ENCODE measurements around the gene TMPRSS15. TPM values are rescaled to one million over a fixed set of nuclear protein-coding genes. Genes with fewer than 3 reads are reported as not detected.

The TMPRSS15 gene
- total RNA-seq, 1 experiment from 2014 or later, result not detected

GRCh38 chr21:18251065-18251464 lies 152.5 kb downstream of the TMPRSS15 start:
- Histone ChIP-seq H3K36me3 (no peaks in the 10 kb centered on the region), H3K27ac (no peak overlapping the region), H3K9me3 (replicated peaks) (no peaks in the 10 kb centered on the region), H3K4me3 (no peak overlapping the region), H3K27me3 (replicated peaks) (no peaks in the 10 kb centered on the region), H3K4me1 (replicated peaks) (no peaks in the 10 kb centered on the region)
- DNase-seq (ENCODE audit: low read depth in 1 of 2, low spot score in 2 of 2), result no peak

GRCh38 chr21:18249672-18250071 lies 153.9 kb downstream of the TMPRSS15 start:
- Histone ChIP-seq H3K27ac (no peak overlapping the region), H3K4me3 (no peak overlapping the region), H3K27me3 (replicated peaks) (no peaks in the 10 kb centered on the region), H3K4me1 (replicated peaks) (no peaks in the 10 kb centered on the region), H3K9me3 (replicated peaks) (no peaks in the 10 kb centered on the region), H3K36me3 (no peaks in the 10 kb centered on the region)
- DNase-seq (ENCODE audit: low read depth in 1 of 2, low spot score in 2 of 2), result no peak

GRCh38 chr21:18248171-18248570 lies 155.4 kb downstream of the TMPRSS15 start:
- no peaks in the 10 kb centered on the region for H3K27me3 ChIP-seq (replicated peaks)

GRCh38 chr21:18245464-18245967 lies 158.1 kb downstream of the TMPRSS15 start:
- H3K27ac ChIP-seq, result no peak overlapping the region
- H3K9me3 ChIP-seq (replicated peaks), result no peaks in the 10 kb centered on the region
- no peak overlapping the region for H3K4me3 ChIP-seq
- no peaks in the 10 kb centered on the region for H3K36me3 ChIP-seq
- H3K27me3 ChIP-seq (replicated peaks), result no peaks in the 10 kb centered on the region
- H3K4me1 ChIP-seq (replicated peaks), result no peaks in the 10 kb centered on the region
- no peak for DNase-seq (ENCODE audit: low read depth in 1 of 2, low spot score in 2 of 2)

More at GRCh38 chr21:18248171-18248570, 155.4 kb downstream of the TMPRSS15 start:
- no peak for DNase-seq (ENCODE audit: low read depth in 1 of 2, low spot score in 2 of 2)
- no peak overlapping the region for H3K4me3 ChIP-seq
- no peaks in the 10 kb centered on the region for H3K9me3 ChIP-seq (replicated peaks)
- H3K4me1 ChIP-seq (replicated peaks), result no peaks in the 10 kb centered on the region
- H3K36me3 ChIP-seq, result no peaks in the 10 kb centered on the region
- no peak overlapping the region for H3K27ac ChIP-seq

GRCh38 chr21:18244671-18245463 lies 158.7 kb downstream of the TMPRSS15 start, which contains the start of gene CHODL:
CHODL (plus strand) TSS chr21:18244833; CDS start chr21:18245224, 391 bp downstream.
- H3K27me3 ChIP-seq (replicated peaks), result no peaks in the 10 kb centered on the region
- no peaks in the 10 kb centered on the region for H3K4me1 ChIP-seq (replicated peaks)
- no peak for DNase-seq (ENCODE audit: low read depth in 1 of 2, low spot score in 2 of 2)
- no peaks in the 10 kb centered on the region for H3K9me3 ChIP-seq (replicated peaks)
- no peaks in the 10 kb centered on the region for H3K36me3 ChIP-seq
- no peak within 1 kb of the TSS for H3K27ac ChIP-seq
- H3K4me3 ChIP-seq, result no peak within 1 kb of the TSS

GRCh38 chr21:18235545-18235944 lies 168.0 kb downstream of the TMPRSS15 start:
- H3K4me3 ChIP-seq, result no peak overlapping the region
- H3K27ac ChIP-seq, result no peak overlapping the region
- H3K36me3 ChIP-seq, result no peaks in the 10 kb centered on the region
- no peaks in the 10 kb centered on the region for H3K9me3 ChIP-seq (replicated peaks)
- H3K27me3 ChIP-seq (replicated peaks), result no peaks in the 10 kb centered on the region
- no peak for DNase-seq (ENCODE audit: low read depth in 1 of 2, low spot score in 2 of 2)
- no peaks in the 10 kb centered on the region for H3K4me1 ChIP-seq (replicated peaks)

- no peaks in the 10 kb centered on the region for H3K36me3 ChIP-seq
- no peak overlapping the region for H3K4me3 ChIP-seq
- H3K9me3 ChIP-seq (replicated peaks), result no peaks in the 10 kb centered on the region
- no peaks in the 10 kb centered on the region for H3K27me3 ChIP-seq (replicated peaks)
- no peak overlapping the region for H3K27ac ChIP-seq
- no peaks in the 10 kb centered on the region for H3K4me1 ChIP-seq (replicated peaks)
- DNase-seq (ENCODE audit: low read depth in 1 of 2, low spot score in 2 of 2), result no peak
These were observed 175.4 kb downstream of the TMPRSS15 start for GRCh38 chr21:18228060-18228739.

GRCh38 chr21:18222346-18222745 lies 181.2 kb downstream of the TMPRSS15 start:
- H3K4me3 ChIP-seq, result no peak overlapping the region
- no peaks in the 10 kb centered on the region for H3K36me3 ChIP-seq
- no peaks in the 10 kb centered on the region for H3K4me1 ChIP-seq (replicated peaks)
- no peak for DNase-seq (ENCODE audit: low read depth in 1 of 2, low spot score in 2 of 2)
- H3K27ac ChIP-seq, result no peak overlapping the region
- no peaks in the 10 kb centered on the region for H3K27me3 ChIP-seq (replicated peaks)
- no peaks in the 10 kb centered on the region for H3K9me3 ChIP-seq (replicated peaks)

- no peak for DNase-seq (ENCODE audit: low read depth in 1 of 2, low spot score in 2 of 2)
- H3K27ac ChIP-seq, result no peak overlapping the region
- H3K27me3 ChIP-seq (replicated peaks), result no peaks in the 10 kb centered on the region
- H3K4me3 ChIP-seq, result no peak overlapping the region
- H3K36me3 ChIP-seq, result no peaks in the 10 kb centered on the region
- H3K9me3 ChIP-seq (replicated peaks), result no peaks in the 10 kb centered on the region
- H3K4me1 ChIP-seq (replicated peaks), result no peaks in the 10 kb centered on the region
These were observed 183.1 kb downstream of the TMPRSS15 start for GRCh38 chr21:18220498-18220897.

Other genes starting within 250 kb of the TMPRSS15 start
- not detected in 2 replicates for gene CHODL, start 159.0 kb downstream of the TMPRSS15 start, total RNA-seq (2014; rRNA removed; shearing (Covaris generic))

Measured in SJSA1 (cell line).